ENCODE measurements around the gene SKIC2.

The SKIC2 gene

GRCh38 chr6:31945507-31946369 lies 13.2 kb upstream of the SKIC2 start, which contains the start of gene CFB:
TSS of gene CFB (plus strand) at chr6:31946095. CDS start at chr6:31946222, 127 bp downstream.
- no peak for DNase-seq

GRCh38 chr6:31946370-31946885 lies 12.5 kb upstream of the SKIC2 start:
- no peak for DNase-seq

- DNase-seq: no peak
Measured at GRCh38 chr6:31947070-31947675, 11.8 kb upstream of the SKIC2 start.

GRCh38 chr6:31947864-31948263 lies 11.1 kb upstream of the SKIC2 start:
- no peak for DNase-seq

- no peak for DNase-seq
Measured at GRCh38 chr6:31948306-31948705, 10.7 kb upstream of the SKIC2 start.

GRCh38 chr6:31948753-31949413 lies 10.1 kb upstream of the SKIC2 start:
- no peak for DNase-seq

- no peak for DNase-seq
Measured at GRCh38 chr6:31949926-31950548, 8.9 kb upstream of the SKIC2 start.

- peak; percentile 39 for DNase-seq
Measured at GRCh38 chr6:31952140-31952805, 6.7 kb upstream of the SKIC2 start.

GRCh38 chr6:31952890-31953289 lies 6.1 kb upstream of the SKIC2 start:
- DNase-seq: no peak

- DNase-seq: no peak
Measured at GRCh38 chr6:31954511-31954910, 4.5 kb upstream of the SKIC2 start.

GRCh38 chr6:31956796-31957195 lies 2.2 kb upstream of the SKIC2 start:
- DNase-seq: no peak

- DNase-seq: no peak
Measured at GRCh38 chr6:31958412-31958740, 599 bp upstream of the SKIC2 start.

GRCh38 chr6:31961616-31962015 lies 2.6 kb downstream of the SKIC2 start:
- no peak for DNase-seq

- DNase-seq: no peak
Measured at GRCh38 chr6:31963921-31964320, 4.9 kb downstream of the SKIC2 start.

GRCh38 chr6:31965700-31966099 lies 6.7 kb downstream of the SKIC2 start:
- no peak for DNase-seq

- DNase-seq: no peak
Measured at GRCh38 chr6:31966506-31966905, 7.5 kb downstream of the SKIC2 start.

GRCh38 chr6:31966997-31967925 lies 8.3 kb downstream of the SKIC2 start:
- DNase-seq: no peak

- DNase-seq: no peak
Measured at GRCh38 chr6:31967926-31968320, 8.9 kb downstream of the SKIC2 start.

GRCh38 chr6:31968326-31968725 lies 9.4 kb downstream of the SKIC2 start:
- no peak for DNase-seq

GRCh38 chr6:31968791-31969711 lies 10.1 kb downstream of the SKIC2 start:
- no peak for DNase-seq
